ENCODE data around the gene CUBN. TPM values are rescaled to one million over a fixed set of nuclear protein-coding genes. Genes with fewer than 3 reads are reported as not detected.

Gene CUBN
- total RNA-seq, 2 donors from 2014 or later = 0.75 to 1.3 TPM

GRCh38 chr10:16987976-16988610, 141.5 kb downstream of the CUBN start:
- no peaks in the 10 kb centered on the region for H3K9me3 ChIP-seq (ENCODE audit: control insufficient read depth, low read length)
- WGBS, 2 experiments (ENCODE audit: insufficient coverage in 1 of 2, insufficient read length in 1 of 2) = 95 to 100% methylated on average over 6 to 8 of the region's 8 CpGs
- H3K27ac Mint-ChIP-seq = no peak overlapping the region
- peaks cover 5% of the 10 kb centered on the region for H3K9me3 Mint-ChIP-seq
- H3K36me3 Mint-ChIP-seq (ENCODE audit: low read depth) = no peaks in the 10 kb centered on the region
- peaks cover 10% of the 10 kb centered on the region for H3K4me1 Mint-ChIP-seq
- H3K4me3 ChIP-seq (ENCODE audit: low read length) = no peak overlapping the region
- no peaks in the 10 kb centered on the region for H3K27me3 ChIP-seq (ENCODE audit: control insufficient read depth, insufficient read depth, low read length, poor library complexity, severe bottlenecking)
- no peak for TF ChIP-seq CTCF (conservative IDR thresholded peaks at IDR 0.05)
- H3K36me3 ChIP-seq (ENCODE audit: control insufficient read depth, insufficient read depth, low read length) = no peaks in the 10 kb centered on the region
- no peaks in the 10 kb centered on the region for H3K4me1 ChIP-seq (ENCODE audit: control insufficient read depth, insufficient read depth, low read length)
- H3K9ac ChIP-seq (ENCODE audit: extremely low read depth, low read length, poor library complexity, severe bottlenecking) = no peak overlapping the region
- no peak overlapping the region for H3K4me3 Mint-ChIP-seq
- H3K27ac ChIP-seq (ENCODE audit: low read depth, low read length) = peak overlapping the region; percentile 98
- peak; percentile 24 for DNase-seq
- H3K27me3 Mint-ChIP-seq (ENCODE audit: insufficient read depth) = no peaks in the 10 kb centered on the region

GRCh38 chr10:16987206-16987621, 142.4 kb downstream of the CUBN start:
- H3K9ac ChIP-seq (ENCODE audit: extremely low read depth, low read length, poor library complexity, severe bottlenecking) = no peak overlapping the region
- Mint-ChIP-seq H3K4me1 (peaks cover 10% of the 10 kb centered on the region), H3K36me3 (ENCODE audit: low read depth) (no peaks in the 10 kb centered on the region), H3K27ac (no peak overlapping the region), H3K9me3 (peaks cover 5% of the 10 kb centered on the region), H3K27me3 (ENCODE audit: insufficient read depth) (no peaks in the 10 kb centered on the region), H3K4me3 (no peak overlapping the region)
- no peaks in the 10 kb centered on the region for H3K4me1 ChIP-seq (ENCODE audit: control insufficient read depth, insufficient read depth, low read length)
- peak overlapping the region; percentile 98 for H3K27ac ChIP-seq (ENCODE audit: low read depth, low read length)
- H3K9me3 ChIP-seq (ENCODE audit: control insufficient read depth, low read length) = no peaks in the 10 kb centered on the region
- H3K27me3 ChIP-seq (ENCODE audit: control insufficient read depth, insufficient read depth, low read length, poor library complexity, severe bottlenecking) = no peaks in the 10 kb centered on the region
- WGBS, 2 experiments (ENCODE audit: insufficient coverage in 1 of 2, insufficient read length in 1 of 2) = 80 to 92% methylated on average over 2 to 4 of the region's 4 CpGs
- no peak for TF ChIP-seq CTCF (conservative IDR thresholded peaks at IDR 0.05)
- DNase-seq = peak; percentile 10
- no peak overlapping the region for H3K4me3 ChIP-seq (ENCODE audit: low read length)
- H3K36me3 ChIP-seq (ENCODE audit: control insufficient read depth, insufficient read depth, low read length) = no peaks in the 10 kb centered on the region

GRCh38 chr10:16986406-16987205, 143.0 kb downstream of the CUBN start:
- no peak overlapping the region for H3K4me3 Mint-ChIP-seq
- H3K4me1 Mint-ChIP-seq = peaks cover 10% of the 10 kb centered on the region
- Histone ChIP-seq H3K4me1 (ENCODE audit: control insufficient read depth, insufficient read depth, low read length) (no peaks in the 10 kb centered on the region), H3K9ac (ENCODE audit: extremely low read depth, low read length, poor library complexity, severe bottlenecking) (no peak overlapping the region), H3K27ac (ENCODE audit: low read depth, low read length) (peak overlapping the region; percentile 98), H3K27me3 (ENCODE audit: control insufficient read depth, insufficient read depth, low read length, poor library complexity, severe bottlenecking) (no peaks in the 10 kb centered on the region), H3K9me3 (ENCODE audit: control insufficient read depth, low read length) (no peaks in the 10 kb centered on the region), H3K36me3 (ENCODE audit: control insufficient read depth, insufficient read depth, low read length) (no peaks in the 10 kb centered on the region), H3K4me3 (ENCODE audit: low read length) (no peak overlapping the region)
- H3K36me3 Mint-ChIP-seq (ENCODE audit: low read depth) = no peaks in the 10 kb centered on the region
- H3K9me3 Mint-ChIP-seq = peaks cover 5% of the 10 kb centered on the region
- WGBS, 2 experiments (ENCODE audit: insufficient coverage in 1 of 2, insufficient read length in 1 of 2) = 64 to 76% methylated on average over 9 to 10 of the region's 10 CpGs
- H3K27ac Mint-ChIP-seq = no peak overlapping the region
- peak; percentile 24 for DNase-seq
- H3K27me3 Mint-ChIP-seq (ENCODE audit: insufficient read depth) = no peaks in the 10 kb centered on the region
- TF ChIP-seq CTCF (conservative IDR thresholded peaks at IDR 0.05) = no peak

Data from endodermal cell (in vitro differentiated cells).